GM19099 (cell line): Measurements from ENCODE around the gene SLC45A3.
A peak's percentile ranks its signal among the peaks of the same experiment; 100 is the strongest.

Source experiments
- POLR2A ChIP-seq: IDR thresholded peaks from 3 replicates; pipeline ENCODE4 v1.6.1; 2011; ENCODE audit warnings: low read depth; ENCODE audit not compliant: insufficient read length; ENCODE audit errors: extremely low read depth

The SLC45A3 gene

DNA sequence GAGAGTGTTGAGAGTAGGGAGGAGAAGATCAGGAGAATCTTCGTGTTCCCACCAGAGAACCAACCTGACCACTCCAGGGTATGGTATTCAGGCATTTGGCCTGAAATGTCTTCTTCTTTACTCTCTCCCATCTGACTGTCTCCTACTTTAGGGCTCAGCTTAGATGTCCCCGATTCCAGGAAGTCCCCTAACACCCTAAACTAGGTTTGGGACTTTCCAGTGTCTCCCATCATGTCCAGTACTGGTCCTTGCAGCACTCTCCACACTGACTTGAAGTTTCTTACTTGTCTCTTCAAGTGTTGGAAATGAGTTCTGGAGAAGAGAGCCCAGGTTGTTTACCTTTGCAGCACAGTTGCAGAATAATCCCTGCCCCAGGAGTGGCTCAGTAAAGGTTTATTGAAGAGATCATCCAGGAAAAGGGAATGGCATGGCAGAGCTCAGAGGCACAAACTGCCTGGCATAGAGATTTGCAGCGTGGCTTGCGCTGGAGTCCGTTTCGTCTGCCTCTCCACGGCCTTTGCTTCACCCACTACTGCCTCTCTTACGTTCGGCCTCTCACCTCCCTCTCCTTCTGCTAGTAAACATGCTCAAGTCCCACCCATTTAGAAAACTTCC, 42.3 kb downstream of the SLC45A3 start:
- TF ChIP-seq POLR2A: no peak

DNA sequence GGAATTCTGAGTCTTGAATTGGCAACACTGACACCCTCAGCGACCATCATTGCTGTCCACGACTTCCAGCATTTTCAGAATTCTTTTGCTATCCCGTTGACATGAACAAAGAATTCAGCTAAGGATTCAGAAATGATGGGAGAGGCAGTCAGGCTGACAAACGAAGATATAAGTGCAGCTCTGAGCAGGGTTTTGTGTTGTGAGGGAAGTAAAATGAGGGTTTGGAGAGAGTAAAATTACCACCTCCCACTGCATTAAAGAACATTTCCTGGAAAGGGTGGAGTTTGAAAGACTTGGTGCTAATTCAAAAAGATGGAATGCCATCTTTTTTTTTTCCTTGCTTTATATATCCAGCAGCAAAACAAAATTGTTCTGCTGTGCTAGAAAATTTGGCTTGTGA, 43.6 kb downstream of the SLC45A3 start:
- TF ChIP-seq POLR2A: no peak

DNA sequence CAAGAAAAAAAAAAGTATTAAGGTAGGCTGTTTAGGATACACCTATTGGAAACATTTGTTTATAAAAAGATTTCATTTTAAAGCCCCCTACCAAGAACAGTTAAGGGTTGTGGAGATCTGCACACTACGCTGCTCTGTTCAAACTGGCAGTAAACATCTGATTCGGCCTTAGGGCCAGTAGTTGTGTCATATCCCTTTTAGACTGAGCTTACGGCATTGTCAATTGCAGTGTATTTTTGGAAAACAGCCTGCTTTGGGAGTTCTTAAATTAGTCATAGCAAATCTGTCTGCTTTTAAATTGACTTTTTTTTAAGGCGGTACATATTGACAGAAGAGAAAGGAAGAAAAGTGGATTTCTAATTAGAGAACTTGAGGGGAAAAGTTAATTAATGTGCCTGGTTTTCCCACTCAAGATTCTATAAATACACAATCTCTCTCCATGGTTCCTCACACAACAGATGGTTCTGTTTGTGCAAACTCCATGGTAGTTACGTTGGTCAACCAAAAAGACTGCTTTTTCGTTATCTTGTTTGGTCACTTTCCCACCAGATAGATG, 46.8 kb downstream of the SLC45A3 start:
- TF ChIP-seq POLR2A: no peak

DNA sequence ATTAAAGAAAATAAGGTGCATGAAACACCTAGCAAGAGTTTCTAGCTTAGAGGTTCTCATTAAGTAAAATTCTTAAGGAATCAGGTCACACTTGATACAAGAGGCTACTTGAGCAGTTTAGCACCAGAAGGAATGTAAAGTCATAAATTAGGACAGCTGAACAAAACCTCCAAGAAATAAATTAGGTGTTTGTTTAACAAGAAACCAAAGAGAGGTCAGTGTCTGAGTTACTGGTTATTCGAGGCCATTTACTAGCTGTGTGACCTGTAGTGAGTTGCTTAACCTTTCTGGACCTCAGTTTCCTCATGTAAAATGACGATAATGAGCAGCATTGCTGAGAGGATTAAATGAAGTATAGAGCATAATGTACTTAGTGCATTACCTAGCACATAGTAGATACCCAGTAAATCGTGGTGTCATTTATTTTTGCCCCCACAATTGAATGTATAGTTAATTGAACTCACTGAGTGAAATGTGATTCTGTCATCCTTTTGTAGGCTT, 47.6 kb downstream of the SLC45A3 start:
- no peak for TF ChIP-seq POLR2A

DNA sequence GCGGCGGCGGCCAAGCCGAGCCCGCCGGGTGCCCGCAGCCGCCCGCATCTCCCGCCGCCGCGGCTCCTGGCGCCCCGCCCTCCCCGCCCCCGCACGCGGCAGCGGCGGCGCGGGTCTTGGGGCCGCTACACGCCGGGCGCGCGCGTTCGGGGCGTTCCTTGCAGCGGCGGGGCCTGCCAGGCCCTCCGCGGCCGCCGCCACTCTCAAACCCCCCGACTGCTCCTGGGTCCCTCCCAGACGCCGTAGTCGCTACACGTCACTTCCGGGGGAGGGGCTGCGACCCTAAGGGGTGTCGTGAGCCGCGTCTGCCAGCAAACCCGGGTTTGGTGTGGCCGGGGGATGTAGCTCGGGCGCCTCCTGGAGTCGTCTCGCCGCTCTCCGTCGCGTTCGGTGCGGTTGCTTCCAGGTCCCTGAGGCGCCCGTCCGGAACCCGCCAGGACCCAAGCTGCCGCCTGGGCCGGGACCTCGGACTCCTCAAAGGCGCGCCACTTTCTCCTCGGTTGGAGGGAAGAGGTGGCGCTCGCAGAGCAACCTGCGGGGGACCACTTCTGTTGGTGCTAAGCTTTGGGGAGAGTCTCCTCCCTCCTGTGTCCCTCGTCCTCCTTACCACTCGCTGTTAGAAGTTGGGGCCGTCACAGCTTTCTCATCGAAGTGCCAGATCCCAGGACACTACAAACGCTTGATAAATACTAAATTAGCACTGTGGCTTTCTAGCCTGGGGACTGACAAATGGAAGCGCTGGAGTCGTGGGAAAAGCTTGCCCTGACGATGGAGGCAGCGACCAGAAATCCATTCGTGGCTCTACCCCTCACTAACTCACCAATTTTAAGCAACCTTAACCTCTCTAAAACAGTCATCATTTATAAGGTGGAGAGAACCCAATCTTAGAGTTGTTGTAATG, 48.3 kb downstream of the SLC45A3 start, which contains the start of gene ELK4:
TSS of gene ELK4 (minus strand) at position 244 of the 901 bp plus-strand sequence. CDS start 8,129 bp downstream, outside the sequence.
- peak; percentile 92 for TF ChIP-seq POLR2A

DNA sequence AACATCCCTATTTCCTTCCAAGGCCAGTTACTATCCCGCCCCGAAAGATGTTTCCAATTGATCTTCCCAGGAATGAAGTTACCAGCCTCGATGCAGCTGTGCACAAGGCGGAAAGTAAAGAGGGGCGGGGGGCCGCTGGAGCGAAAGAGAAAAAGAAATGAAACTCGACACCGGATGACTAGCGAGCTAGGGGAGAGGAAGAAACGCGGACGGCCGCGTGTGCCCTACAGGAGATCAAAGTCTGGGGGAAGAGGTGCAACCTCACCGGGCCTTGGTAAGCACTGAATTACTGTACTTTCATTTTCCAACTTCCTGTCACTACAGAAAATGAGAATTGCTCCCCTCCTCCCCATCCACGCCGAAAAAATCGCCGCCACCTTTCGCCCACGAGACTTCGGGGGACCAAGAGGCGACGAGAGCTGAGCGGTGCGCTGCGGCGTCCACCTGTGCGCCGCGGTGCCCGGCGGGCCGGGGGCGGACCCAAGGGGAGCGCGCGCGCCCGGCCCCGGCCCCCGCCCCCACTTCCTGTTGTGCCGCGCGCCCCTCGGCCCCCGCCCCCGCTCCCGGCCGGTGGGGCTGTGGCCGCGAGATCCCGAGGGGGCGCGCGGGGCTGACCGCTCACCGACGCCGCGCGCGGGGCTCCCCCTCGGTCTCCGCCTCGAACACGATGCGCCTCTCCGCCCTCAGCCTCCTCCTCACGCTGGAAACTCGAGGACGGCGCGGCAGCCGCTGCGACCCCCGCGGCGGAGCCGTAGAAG, 49.1 kb downstream of the SLC45A3 start:
- TF ChIP-seq POLR2A: peak; percentile 74

DNA sequence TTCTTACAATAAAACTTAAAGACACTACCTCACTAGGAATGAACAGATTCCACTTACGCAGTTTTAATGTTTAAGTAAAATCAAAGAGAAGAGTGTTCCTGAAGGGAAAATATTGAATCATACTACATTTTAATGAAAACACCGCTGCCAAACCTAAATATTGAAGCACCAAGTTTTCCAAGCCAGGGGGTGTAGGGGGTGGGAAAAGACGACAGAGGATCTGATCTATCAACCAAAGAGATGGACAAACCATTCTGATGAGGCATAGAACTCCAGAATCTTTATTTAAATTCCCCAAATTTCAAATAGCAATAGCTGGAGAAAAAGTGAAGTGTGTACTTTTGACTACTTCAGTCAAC, 49.7 kb downstream of the SLC45A3 start:
- TF ChIP-seq POLR2A: no peak

DNA sequence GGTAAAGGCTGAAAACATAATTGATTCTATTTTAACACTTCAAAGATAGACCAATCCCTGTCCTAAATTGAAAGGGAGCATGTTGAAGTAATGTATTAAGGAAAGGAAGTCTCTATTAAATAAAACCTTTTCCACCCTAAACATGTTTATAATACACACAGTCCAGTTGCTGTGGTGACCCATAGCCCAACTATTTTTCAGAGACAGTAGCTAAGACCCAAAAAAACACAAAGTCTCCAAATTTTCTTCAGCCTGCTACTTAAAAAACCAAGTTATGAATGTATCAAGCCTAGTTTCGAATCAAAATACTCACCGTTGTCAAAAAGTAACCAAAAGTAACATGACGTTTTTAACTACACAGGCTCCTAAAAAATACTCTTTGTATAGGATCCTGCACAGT, 50.1 kb downstream of the SLC45A3 start:
- no peak for TF ChIP-seq POLR2A

DNA sequence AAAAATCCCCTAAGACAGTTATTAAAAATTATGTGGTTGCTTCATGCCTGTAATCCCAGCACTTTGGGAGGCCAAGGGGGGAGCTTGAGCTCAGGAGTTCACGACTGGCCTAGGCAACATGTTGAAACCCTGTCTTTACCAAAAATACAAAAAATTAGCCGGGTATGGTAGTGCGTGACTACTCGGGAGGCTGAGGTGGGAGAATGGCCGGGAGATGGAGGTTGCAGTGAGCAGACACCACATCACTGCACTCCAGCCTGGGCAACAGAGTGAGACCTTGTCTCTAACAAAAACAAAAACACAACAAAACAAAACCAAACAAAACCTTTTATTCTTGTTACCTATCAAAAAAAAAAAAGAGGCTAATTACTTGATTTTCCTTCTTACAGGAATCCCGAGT, 50.6 kb downstream of the SLC45A3 start:
- TF ChIP-seq POLR2A: no peak

DNA sequence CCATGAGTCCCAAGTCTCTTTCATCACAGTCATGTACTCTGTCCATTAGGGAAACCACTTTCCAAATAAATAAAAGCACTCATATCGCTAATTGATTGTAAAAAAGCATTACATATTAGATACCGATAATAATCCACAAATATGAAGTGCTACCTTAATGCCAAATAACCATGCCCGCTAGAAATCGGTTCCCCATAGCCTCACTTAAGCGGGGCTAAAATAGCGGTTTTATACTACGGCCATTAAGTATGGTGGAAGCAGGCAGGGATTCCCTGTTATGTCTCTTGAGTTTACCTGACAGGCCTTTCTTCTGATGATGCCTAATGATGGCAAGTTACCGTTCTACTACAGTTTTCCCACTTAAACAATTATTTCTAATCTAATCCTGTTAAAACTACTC, 52.4 kb downstream of the SLC45A3 start:
- TF ChIP-seq POLR2A: no peak

DNA sequence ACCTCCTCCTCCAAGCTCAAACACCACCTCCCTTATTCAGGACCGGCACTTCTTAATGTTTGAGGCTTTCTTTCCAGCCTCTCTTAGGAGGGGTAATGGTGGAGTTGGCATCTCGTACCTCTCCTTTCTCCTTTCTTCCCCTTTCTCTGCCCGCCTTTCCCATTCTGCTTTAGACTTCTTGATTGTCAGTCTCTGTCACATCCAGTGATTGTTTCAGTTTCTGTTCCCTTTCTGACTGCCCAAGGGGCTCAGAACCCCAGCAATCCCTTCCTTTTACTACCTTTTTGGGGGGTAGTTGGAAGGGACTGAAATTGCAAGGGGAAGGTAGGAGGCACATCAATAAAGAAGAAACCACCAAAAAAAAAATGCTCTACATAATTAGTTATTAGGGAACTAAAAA, 54.1 kb downstream of the SLC45A3 start:
- TF ChIP-seq POLR2A: no peak

DNA sequence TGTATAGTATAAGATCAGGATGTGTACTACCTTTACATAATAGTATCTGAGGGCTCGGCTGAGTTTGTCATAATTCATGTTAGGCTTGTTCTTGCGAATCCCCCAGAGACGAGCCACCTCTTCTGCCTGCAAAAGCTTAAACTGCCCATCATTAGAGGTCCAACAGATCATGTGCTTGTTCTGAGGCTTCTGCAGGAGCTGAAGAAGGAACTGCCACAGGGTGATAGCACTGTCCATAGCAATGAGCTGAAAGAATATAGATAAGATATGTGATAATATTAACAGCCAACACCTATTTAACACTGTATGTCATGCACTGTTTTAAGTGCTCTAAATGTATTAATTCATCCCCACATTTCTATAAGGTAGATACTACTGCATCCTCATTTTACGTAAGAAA, 56.7 kb downstream of the SLC45A3 start:
- TF ChIP-seq POLR2A: no peak

DNA sequence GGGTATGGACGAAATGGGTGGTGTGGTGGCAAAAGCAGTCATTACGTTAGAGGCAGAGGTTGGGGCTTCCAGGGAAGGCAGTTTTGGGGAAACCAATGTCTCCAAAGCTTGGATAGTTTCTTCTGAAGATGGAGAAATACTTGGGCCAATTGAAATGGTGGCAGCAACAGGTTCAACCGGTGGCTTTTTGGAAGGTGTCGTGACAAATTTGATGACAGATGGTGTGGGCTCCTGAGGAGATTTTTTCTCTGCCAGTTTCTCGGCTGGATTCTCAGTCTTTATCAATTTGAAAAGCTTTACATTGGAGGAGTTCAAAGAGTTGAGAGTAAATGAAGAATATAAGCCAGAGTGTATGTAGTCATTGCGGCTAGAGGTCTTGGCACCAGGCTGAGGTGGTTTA, 60.0 kb downstream of the SLC45A3 start:
- no peak for TF ChIP-seq POLR2A

DNA sequence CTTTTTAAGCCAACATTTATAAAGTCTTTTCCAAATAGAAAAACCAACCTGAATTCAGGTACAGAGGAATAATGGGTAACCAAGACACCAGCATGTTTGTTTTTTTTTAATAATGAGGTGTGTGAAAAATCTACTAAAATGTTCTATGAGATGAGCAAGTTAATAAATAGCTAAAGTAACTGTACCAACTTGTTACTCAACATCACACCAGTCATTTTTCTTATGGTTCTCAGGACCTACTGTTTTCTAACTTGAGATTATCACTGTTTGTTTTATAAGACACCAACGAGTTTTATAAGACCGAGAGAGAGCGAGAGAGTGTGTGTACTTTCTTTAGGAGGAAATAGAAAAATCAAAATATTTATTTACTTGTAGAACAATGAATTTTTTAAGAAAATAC, 60.9 kb downstream of the SLC45A3 start:
- TF ChIP-seq POLR2A: no peak
